IPS-18a (cell line): ENCODE measurements around the gene ARRDC4.
"Not testable (repeated sequence)": the region's sequence is repeated elsewhere in the genome, so short reads cannot be mapped to it uniquely, and the experiment has no call there.

Experiments used
- H3K27ac ChIP-seq: one replicate; pipeline ENCODE4 v1.5.1; 2013; ENCODE audit warnings: low read length
- H3K27me3 ChIP-seq: one replicate; pipeline ENCODE4 v1.6.1; 2013; ENCODE audit warnings: mild to moderate bottlenecking, low read length; ENCODE audit not compliant: control insufficient read depth, insufficient read depth
- H3K36me3 ChIP-seq: one replicate; pipeline ENCODE4 v1.6.1; 2013; ENCODE audit warnings: low read depth, low read length; ENCODE audit not compliant: control insufficient read depth
- H3K4me1 ChIP-seq: one replicate; pipeline ENCODE4 v1.6.1; 2013; ENCODE audit warnings: low read depth, low read length; ENCODE audit not compliant: control insufficient read depth
- H3K4me3 ChIP-seq: one replicate; pipeline ENCODE4 v1.5.1; 2013; ENCODE audit warnings: low read length
- H3K9ac ChIP-seq: one replicate; pipeline ENCODE4 v1.6.1; 2013; ENCODE audit warnings: mild to moderate bottlenecking, low read length, moderate library complexity
- H3K9me3 ChIP-seq: one replicate; pipeline ENCODE4 v1.6.1; 2013; ENCODE audit warnings: low read depth, low read length; ENCODE audit not compliant: control insufficient read depth

Gene ARRDC4

GRCh38 chr15:97967881-97968280 lies 7.4 kb downstream of the ARRDC4 start:
- no peaks in the 10 kb centered on the region for H3K4me1 ChIP-seq
- no peaks in the 10 kb centered on the region for H3K9me3 ChIP-seq
- H3K27me3 ChIP-seq, result no peaks in the 10 kb centered on the region
- no peak overlapping the region for H3K27ac ChIP-seq
- H3K9ac ChIP-seq, result no peak overlapping the region
- H3K36me3 ChIP-seq, result peaks cover 18% of the 10 kb centered on the region
- no peak overlapping the region for H3K4me3 ChIP-seq

GRCh38 chr15:97968380-97968779 lies 7.9 kb downstream of the ARRDC4 start:
- H3K27me3 ChIP-seq, result no peaks in the 10 kb centered on the region
- no peaks in the 10 kb centered on the region for H3K4me1 ChIP-seq
- no peak overlapping the region for H3K4me3 ChIP-seq
- no peaks in the 10 kb centered on the region for H3K9me3 ChIP-seq
- H3K9ac ChIP-seq, result no peak overlapping the region
- H3K36me3 ChIP-seq, result peaks cover 18% of the 10 kb centered on the region
- no peak overlapping the region for H3K27ac ChIP-seq

GRCh38 chr15:97972366-97972765 lies 11.9 kb downstream of the ARRDC4 start:
- H3K27me3 ChIP-seq, result no peaks in the 10 kb centered on the region
- H3K4me1 ChIP-seq, result no peaks in the 10 kb centered on the region
- H3K36me3 ChIP-seq, result peaks cover 18% of the 10 kb centered on the region
- no peaks in the 10 kb centered on the region for H3K9me3 ChIP-seq
- H3K9ac ChIP-seq, result no peak overlapping the region
- no peak overlapping the region for H3K4me3 ChIP-seq
- H3K27ac ChIP-seq, result no peak overlapping the region

GRCh38 chr15:97976129-97976528 lies 15.6 kb downstream of the ARRDC4 start:
- no peak overlapping the region for H3K9ac ChIP-seq
- H3K36me3 ChIP-seq, result peaks cover 6% of the 10 kb centered on the region
- H3K27me3 ChIP-seq, result no peaks in the 10 kb centered on the region
- H3K9me3 ChIP-seq, result no peaks in the 10 kb centered on the region
- H3K27ac ChIP-seq, result no peak overlapping the region
- no peak overlapping the region for H3K4me3 ChIP-seq
- no peaks in the 10 kb centered on the region for H3K4me1 ChIP-seq

GRCh38 chr15:97976766-97977503 lies 16.4 kb downstream of the ARRDC4 start:
- H3K4me3 ChIP-seq, result no peak overlapping the region
- no peaks in the 10 kb centered on the region for H3K27me3 ChIP-seq
- H3K27ac ChIP-seq, result no peak overlapping the region
- H3K9ac ChIP-seq, result no peak overlapping the region
- H3K4me1 ChIP-seq, result no peaks in the 10 kb centered on the region
- no peaks in the 10 kb centered on the region for H3K9me3 ChIP-seq
- H3K36me3 ChIP-seq, result no peaks in the 10 kb centered on the region

GRCh38 chr15:97977734-97978133 lies 17.2 kb downstream of the ARRDC4 start:
- Histone ChIP-seq H3K27me3 (no peaks in the 10 kb centered on the region), H3K27ac (no peak overlapping the region), H3K4me3 (no peak overlapping the region), H3K9ac (no peak overlapping the region), H3K36me3 (no peaks in the 10 kb centered on the region), H3K4me1 (no peaks in the 10 kb centered on the region), H3K9me3 (no peaks in the 10 kb centered on the region)

- H3K27me3 ChIP-seq, result no peaks in the 10 kb centered on the region
- H3K4me3 ChIP-seq, result no peak overlapping the region
- no peaks in the 10 kb centered on the region for H3K4me1 ChIP-seq
- H3K36me3 ChIP-seq, result no peaks in the 10 kb centered on the region
- no peaks in the 10 kb centered on the region for H3K9me3 ChIP-seq
- no peak overlapping the region for H3K27ac ChIP-seq
- no peak overlapping the region for H3K9ac ChIP-seq
These were observed 18.1 kb downstream of the ARRDC4 start for GRCh38 chr15:97978401-97979139.

- Histone ChIP-seq H3K27ac (no peak overlapping the region), H3K27me3 (no peaks in the 10 kb centered on the region), H3K9me3 (no peaks in the 10 kb centered on the region), H3K4me3 (no peak overlapping the region), H3K9ac (no peak overlapping the region), H3K4me1 (no peaks in the 10 kb centered on the region), H3K36me3 (no peaks in the 10 kb centered on the region)
These were observed 18.6 kb downstream of the ARRDC4 start for GRCh38 chr15:97979140-97979520.

GRCh38 chr15:97981058-97981457 lies 20.6 kb downstream of the ARRDC4 start:
- H3K27me3 ChIP-seq, result no peaks in the 10 kb centered on the region

GRCh38 chr15:97981758-97982157 lies 21.3 kb downstream of the ARRDC4 start:
- Histone ChIP-seq H3K36me3 (no peaks in the 10 kb centered on the region), H3K9ac (no peak overlapping the region)

More at GRCh38 chr15:97981058-97981457, 20.6 kb downstream of the ARRDC4 start:
- no peak overlapping the region for H3K9ac ChIP-seq
- H3K27ac ChIP-seq, result no peak overlapping the region
- no peaks in the 10 kb centered on the region for H3K4me1 ChIP-seq
- no peaks in the 10 kb centered on the region for H3K9me3 ChIP-seq
- H3K4me3 ChIP-seq, result no peak overlapping the region
- no peaks in the 10 kb centered on the region for H3K36me3 ChIP-seq

GRCh38 chr15:97984157-97984556 lies 23.7 kb downstream of the ARRDC4 start:
- Histone ChIP-seq H3K36me3 (no peaks in the 10 kb centered on the region), H3K9me3 (peaks cover 4% of the 10 kb centered on the region), H3K27me3 (no peaks in the 10 kb centered on the region), H3K4me1 (no peaks in the 10 kb centered on the region), H3K27ac (no peak overlapping the region), H3K9ac (no peak overlapping the region), H3K4me3 (no peak overlapping the region)

More at GRCh38 chr15:97981758-97982157, 21.3 kb downstream of the ARRDC4 start:
- no peaks in the 10 kb centered on the region for H3K27me3 ChIP-seq
- H3K27ac ChIP-seq, result no peak overlapping the region
- H3K4me3 ChIP-seq, result no peak overlapping the region
- no peaks in the 10 kb centered on the region for H3K4me1 ChIP-seq
- peaks cover 4% of the 10 kb centered on the region for H3K9me3 ChIP-seq

- not testable (repeated sequence) for H3K9ac ChIP-seq, H3K4me3 ChIP-seq, H3K27me3 ChIP-seq, H3K9me3 ChIP-seq, H3K4me1 ChIP-seq, H3K36me3 ChIP-seq, H3K27ac ChIP-seq
These were observed 25.5 kb downstream of the ARRDC4 start for GRCh38 chr15:97985979-97986378.
